Ramos (cell line): ENCODE results near the gene OTOP2.

Source experiments
- in situ Hi-C: fragments of 300-500 bp; cut with MboI; formaldehyde crosslinking; loops from one replicate; pipeline ENCODE4 v1.14.3; 2022; ENCODE audit warnings: low sequenced_read_pairs; ENCODE audit not compliant: unreplicated experiment

Gene OTOP2, protein sequence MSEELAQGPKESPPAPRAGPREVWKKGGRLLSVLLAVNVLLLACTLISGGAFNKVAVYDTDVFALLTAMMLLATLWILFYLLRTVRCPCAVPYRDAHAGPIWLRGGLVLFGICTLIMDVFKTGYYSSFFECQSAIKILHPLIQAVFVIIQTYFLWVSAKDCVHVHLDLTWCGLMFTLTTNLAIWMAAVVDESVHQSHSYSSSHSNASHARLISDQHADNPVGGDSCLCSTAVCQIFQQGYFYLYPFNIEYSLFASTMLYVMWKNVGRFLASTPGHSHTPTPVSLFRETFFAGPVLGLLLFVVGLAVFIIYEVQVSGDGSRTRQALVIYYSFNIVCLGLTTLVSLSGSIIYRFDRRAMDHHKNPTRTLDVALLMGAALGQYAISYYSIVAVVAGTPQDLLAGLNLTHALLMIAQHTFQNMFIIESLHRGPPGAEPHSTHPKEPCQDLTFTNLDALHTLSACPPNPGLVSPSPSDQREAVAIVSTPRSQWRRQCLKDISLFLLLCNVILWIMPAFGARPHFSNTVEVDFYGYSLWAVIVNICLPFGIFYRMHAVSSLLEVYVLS

DNA sequence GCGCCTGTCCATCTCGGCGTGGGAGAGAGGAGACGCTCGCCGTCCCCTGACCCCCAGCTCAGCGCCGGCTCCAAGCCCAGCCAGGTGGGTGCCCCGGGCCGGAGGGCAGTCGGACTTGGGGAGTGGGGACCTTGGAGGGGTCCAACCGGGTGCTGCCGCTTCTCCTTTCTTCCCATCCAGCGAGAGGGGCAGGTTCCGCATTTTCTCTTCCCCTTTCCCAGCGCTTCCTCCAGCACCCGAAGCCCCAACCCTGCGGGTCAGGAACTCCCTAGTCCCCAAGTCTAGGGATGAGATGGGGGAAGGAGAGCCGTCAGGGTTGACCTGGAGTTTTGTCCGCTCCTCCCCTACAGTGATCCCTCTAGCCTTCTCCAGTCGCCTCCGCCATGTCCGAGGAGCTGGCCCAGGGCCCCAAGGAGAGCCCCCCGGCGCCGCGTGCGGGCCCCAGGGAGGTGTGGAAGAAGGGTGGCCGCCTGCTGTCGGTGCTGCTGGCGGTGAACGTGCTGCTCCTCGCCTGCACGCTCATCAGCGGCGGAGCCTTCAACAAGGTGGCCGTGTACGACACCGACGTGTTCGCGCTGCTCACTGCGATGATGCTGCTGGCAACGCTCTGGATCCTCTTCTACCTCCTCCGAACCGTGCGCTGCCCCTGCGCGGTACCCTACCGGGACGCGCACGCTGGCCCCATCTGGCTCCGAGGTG, at the start of gene OTOP2:
Gene OTOP2 (plus strand): TSS at position 24 of the 699 bp plus-strand sequence. CDS start 360 bp downstream, at position 384.
- in situ Hi-C loops = no loop called here

DNA sequence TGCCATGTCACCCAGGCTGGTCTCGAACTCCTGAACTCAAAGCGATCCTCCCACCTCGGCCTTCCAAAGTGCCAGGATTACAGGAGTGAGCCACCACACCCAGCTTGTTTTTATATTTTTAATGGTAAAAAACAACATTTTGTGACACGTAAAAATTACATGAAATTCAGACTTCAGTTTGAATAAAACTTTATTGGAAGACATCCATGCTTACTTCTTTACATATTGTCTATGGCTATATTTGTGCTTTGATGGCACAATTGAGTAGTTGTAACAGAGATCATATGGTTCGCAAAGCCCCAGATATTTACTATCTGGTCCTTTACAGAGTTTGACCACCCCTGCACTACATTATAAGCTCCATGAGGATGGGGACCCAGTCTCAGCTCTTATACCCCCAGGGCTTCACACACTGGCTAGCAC, 49.4 kb upstream of the OTOP2 start:
- in situ Hi-C loops = no loop called here

DNA sequence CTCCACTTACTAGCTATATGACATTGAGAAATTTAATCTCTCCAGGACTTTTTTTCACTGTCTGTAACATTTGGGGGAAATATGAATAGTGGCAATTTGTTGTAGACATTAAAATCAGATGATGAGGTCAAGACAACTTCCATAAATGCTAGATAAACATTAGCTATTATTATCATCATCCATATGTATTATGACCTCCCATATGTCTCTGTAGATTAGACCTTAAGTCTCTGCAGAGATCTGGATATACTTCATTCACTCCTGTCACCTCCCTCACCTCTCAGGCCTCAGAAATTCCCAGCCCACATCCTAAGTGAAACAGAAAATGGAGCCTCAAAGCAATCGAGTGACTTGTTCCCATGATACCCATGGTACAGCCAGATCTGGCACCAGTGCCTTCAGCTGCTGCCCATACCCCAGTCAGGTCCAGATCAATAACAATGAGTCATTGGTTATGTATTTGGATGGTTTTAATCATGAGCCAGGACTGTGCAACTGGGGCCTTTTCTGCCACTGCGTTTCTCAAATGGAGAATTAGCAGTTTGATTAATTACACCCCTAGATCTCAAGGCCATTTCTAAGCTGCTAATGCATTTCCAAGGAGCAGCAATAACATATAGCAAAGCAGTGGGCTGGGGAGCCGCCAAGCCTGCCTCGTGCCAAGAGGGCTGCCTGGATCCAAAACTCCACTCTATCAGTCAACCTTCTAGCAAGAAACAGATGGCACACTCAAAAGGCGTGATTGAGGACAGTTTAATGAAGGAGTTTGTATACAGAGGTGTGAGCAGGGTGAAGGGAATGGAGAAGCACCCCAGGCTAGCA, 48.7 kb upstream of the OTOP2 start:
- in situ Hi-C loops = no loop called here

DNA sequence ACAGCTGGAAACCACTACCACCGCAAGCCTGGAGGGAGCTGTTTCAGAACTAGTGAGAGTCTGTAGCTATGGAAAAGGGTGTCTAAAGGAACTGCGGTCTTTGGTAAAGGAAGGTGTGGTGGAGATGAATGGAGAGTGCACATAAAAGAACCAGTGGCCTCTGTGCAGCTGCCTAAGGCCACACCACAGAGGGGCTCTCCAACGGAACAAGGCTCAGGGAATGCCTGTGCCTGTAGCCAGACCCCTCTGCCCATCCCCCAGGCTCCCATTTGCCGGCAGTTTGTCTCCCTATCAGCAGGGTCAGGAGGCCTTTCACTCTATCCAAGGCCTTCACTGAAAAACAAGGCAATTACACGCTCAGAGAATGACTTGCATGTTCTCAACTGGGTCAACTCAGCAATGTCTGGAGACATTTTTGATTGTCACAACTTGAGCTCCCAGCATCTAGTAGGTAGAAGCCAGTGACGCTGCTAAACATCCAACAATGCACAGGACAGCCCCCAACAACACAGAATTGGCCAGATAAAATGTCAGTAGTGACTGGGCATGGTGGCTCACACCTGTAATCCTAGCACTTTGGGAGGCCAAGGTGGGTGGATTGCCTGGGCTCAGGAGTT, 48.0 kb upstream of the OTOP2 start:
- in situ Hi-C loops = no loop called here

DNA sequence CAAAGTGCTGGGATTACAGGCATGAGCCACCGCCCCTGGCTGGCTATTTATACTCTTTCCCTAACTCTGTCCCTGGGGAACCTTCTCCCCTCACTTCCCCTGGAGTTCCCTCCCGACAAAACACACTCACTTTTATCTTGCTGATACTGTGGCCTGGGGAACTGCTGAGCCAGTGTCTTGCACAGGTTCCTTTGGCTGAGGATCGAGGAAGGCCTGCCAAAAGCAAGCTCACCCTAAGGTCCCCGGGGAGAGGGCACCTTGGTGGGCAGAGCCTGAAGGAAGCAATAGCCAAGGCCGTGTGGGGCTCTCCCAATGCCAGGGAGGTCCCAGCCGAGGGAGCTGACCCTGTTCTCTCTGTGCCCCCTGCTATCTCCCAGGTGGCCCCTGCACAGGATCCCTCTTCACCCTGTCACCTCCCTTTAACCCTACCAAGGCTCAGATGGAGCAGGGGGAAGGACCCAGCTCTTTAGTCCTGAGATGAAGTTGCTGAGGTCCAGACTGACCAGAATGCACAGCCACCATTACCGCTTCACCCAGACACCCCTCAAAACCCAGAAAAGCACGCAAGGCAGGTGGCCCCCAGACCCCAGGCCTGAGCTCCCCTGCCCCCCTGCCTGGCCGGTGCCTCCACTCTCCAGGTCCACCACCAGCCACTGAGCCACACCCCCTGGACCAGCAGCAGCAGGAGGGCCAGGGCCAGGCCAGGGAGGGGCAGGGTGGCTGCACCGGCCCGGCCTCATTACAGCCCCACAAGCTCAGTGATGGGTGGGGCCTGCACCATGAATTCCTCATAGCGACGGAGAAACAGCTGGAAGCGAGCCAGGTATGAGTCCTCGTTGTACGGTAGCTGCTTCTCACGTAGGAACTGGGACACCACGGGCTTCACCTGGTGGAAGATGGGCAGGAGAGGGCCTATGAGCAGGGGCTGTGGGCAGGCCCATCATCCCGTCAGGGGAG, 46.2 kb upstream of the OTOP2 start:
- in situ Hi-C loops = no loop called here

DNA sequence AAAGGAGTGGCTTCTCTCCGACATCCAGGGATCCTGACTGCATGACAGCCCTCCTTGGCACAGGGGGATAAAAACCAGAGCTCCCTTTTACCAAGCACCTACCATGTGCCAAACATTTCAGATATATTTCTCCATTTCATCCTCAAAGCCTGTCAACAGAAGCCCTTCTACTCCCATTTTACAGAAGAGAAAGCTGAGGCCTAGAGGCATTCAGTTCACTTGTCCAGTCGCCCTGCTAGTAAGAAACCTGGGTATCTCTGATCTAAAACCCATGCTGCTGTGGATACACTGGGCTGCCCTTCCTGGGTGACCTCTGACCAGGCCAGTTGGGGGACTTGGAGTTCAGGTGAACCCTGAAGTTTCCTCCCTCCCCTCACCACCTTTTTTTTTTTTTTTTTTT, 45.4 kb upstream of the OTOP2 start:
- in situ Hi-C loops = no loop called here

DNA sequence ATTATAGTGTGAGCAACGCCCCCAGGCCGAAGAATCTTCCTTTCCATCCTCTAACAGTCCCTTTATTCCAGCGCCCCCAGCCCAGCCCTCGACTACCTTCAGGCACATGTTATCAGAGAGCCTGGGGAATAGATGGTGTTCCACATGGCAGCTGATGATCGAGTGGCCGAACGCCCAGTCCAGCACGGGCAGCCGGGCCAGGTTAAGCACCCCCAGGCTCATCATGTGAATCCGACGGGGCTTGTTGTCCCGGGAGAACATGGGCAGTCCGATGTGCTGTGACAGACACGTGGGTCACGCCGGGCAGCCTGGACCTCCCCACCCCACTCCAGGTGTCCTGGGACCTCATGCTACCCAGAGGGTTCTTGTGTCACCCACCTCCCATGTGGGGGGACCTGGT, 44.8 kb upstream of the OTOP2 start:
- in situ Hi-C loops = no loop called here

DNA sequence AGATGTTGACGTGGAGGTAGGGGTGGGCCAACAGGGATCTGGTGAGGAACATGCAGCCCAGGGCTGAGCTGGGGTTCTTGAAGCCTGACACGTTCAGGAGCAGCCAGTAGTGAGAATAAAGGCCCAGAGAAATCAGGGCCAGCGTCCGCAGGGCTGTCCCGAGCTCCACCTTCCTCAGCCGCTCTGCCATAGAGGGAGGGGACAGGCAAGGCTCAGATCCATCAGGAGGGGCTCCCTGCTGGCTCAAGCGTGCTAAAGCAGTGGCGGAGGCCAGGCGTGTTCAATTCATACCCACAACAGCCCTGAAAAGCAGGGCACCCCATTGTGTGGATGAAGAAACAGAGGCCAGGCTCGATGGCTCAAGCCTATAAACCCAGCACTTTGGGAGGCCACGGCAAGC, 43.0 kb upstream of the OTOP2 start:
- in situ Hi-C loops = no loop called here

DNA sequence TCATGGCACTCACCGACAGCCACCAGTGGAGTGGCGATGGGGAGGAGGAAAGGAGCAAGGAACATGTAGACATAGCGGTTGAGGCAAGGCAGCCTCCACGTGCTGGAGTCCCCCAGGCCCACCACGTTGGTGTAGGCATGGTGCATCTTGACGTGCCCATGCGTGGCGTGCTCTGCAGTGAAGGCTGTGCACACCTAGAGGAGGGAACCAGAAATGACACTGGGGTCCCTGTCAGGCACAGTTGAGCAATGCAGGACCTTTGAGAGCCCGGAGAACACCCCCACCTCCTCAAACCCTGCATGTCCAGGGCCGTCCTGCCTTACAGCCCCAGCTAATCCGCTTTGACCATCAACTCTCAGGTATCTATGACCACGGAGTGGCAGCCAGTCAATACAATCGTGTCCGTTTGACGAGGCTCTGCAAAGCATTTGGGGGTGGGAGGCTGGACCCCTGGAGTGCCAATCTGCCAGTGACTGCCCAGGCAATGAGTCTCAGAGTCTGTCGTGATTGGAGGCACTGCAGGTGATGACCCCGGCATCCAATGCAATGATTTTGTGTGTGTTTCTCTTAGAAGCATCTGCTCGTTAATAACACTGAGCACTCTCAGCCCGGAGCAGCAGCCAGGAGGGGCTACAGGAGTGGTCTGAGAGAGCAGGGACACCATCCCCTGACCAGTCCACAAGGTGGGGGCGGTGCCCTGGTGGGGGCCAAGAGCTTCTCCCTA, 41.4 kb upstream of the OTOP2 start:
- in situ Hi-C loops = no loop called here

DNA sequence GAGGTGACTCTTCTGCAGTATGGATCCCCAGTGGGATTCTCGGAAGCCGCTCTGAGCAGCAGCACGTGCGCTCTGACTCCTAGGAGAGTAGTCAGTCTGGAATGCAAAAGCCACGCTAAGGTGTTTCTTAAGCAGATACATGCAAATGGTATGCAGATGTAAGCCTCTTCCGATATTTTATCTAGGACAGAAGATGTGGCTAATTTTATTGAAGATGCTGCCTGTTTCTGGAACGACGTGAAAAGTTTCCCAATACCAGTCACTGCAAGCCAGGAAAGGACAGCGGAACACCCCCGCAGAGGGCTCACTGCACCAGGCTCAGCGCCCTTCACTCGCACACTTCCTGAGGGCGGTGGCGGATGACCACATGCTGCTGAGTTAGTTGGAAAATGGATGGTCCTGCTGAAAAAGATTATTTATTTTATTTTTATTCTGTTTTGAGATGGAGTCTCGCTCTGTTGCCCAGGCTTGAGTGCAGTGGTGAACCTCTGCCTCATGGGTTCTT, 40.8 kb upstream of the OTOP2 start:
- in situ Hi-C loops = no loop called here

DNA sequence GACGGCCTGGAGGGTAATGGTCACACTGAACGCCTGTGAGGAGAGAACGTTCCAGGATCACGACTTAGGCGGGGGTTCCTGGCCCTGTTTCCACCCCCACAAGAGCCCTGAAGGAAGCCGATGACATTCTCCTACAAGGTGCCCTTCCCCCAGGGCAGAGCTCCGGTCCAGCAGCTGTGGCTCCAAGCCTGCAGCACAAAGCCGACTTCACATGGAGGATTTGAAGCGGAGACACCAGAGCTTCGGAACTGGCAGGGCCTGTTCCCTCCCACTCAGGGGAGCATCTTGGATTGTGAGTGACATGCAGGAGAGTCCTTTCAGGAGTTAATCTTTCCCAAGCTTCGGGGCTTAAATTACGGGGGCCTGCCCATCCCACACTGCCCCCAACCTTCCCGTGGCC, 35.6 kb upstream of the OTOP2 start:
- in situ Hi-C loops = no loop called here

DNA sequence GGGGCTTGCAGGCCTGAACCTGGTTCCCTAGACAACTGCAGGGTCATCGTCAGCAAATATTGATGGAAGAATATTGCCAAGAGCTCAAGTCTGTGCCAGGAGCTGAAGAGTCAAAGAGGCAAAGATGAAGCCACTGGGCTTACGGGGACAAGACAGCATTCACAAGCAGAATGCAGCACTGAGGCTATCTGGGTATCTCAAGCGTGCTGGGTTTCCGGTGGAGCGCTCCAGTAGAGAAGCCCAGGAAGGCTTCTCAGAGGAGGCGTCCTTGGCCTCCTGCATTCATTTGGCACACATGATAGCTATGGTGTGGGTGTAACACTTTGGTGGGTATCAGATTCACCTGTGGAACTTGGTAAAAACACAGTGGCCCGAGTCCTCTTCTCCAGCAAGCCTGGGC, 33.5 kb upstream of the OTOP2 start:
- in situ Hi-C loops = no loop called here

DNA sequence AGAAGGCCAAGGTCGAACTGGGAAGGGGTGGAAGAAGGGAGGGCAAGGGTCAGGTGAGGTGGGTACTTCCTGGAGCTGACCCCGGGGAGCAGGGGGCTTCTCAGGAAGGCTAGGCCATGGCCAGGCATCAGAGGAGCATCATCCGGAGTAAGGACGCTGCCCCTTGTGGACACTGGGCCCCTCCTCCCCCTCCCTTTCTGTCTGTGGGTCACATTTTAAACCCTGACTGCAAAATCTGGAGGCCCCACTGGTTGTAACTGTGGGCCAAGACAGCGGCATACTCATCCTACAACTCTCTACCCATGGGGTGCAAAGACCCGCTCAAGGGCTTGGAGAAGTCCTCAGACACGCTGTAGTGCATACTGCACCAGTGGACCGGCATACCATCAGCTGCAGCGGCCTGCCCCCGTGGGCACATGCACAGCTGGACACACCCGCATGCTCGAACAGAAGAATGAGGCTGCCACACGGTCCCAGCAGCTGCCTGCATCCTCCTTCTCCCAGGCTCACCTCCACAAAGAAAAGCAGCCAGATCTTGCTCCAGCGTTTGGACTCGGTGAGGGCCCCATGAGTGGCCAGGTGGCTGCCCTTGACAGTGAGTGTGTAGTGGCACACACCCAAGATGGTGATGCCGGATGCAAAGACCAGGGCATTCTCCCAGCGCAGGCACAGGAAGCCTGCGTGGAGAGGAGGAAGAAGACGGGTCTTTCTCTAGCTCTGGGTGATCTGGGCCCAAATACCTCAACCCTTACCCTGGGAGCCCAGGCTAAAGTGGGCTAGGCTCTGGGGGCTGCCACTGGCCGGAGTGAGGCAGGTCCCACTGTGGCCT, 31.8 kb upstream of the OTOP2 start:
- in situ Hi-C loops = no loop called here

DNA sequence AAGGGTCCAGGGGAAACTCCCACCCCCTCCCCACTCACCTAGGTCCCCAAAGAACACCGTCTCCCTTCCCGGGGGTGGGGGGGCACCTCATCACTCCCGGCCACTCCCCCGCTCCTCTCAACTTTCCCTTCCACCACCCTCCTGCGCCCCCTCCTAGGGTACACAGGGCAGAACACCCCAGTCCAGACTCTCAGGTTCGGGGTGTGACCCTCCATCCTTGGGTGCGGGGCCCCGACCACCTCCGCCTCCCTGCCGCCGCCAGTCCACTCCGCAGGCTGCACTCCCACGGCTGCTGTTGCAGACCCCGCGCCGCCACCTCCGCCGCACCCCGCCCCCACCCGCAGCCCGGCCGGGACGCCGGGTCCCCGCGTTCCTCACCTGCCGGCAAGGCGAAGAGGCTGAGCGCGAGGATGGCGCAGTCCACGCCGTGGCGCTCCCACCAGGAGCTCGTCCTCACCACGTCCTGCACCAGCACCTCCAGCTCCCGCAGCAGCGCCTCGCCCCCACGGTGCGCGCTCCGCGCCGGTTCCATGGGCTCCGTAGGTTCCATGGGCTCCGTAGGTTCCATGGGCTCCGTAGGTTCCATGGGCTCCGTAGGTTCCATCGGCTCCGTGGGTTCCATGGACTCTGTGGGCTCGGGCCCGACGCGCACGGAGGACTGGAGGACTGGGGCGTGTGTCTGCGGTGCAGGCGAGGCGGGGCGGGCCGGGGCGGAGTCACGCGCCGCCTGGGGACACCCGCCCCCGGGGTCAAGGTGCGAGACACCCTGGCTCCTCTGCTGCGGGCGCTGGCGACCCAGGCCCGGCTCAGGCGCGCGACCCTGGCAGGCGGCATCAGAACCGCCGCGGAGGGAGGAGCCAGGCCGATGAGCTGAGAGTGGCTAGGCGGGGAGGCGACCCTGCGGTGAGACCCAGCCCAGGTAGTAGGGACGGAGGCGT, 30.8 kb upstream of the OTOP2 start, which contains the start of gene FADS6:
Gene FADS6 (minus strand): TSS at position 660 of the 938 bp plus-strand sequence. CDS start 38 bp downstream, at position 622.
- in situ Hi-C loops = no loop called here

DNA sequence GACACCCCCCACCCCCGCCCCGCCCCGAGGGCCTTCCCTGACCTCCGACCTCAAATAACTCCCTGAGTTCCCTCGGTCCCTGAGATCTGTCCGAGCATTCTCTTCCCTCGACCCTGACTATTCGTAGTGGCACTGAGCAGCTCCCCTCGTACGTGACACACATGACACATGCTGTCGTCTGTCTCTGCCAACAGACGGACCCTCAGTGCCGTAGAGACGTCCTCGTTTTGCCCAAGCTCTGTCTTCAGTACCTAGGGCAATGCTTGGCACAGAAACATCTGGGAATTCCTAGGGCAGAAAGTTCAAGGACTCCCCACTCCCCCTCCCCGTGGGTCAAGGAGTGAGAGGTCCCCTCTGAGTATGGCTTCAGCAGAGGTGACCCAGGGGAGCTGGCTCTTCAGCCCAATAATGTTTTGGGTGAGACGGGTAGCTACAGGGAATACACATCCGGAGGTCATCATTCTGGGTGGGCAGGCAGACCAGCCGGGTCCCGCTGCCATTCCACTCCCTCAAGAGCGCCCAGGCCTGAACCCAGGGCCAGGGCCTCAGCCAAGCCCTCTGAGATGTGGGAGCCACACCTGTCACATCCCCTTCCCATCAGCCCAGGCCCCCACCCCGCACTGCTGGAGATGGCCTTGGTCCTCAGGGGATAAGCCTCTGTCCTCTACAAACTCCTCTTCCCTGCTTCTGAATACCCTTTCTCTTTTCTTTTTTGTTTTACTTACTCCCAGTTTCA, 30.0 kb upstream of the OTOP2 start:
- in situ Hi-C loops = no loop called here
